NT2/D1 (cell line): ENCODE data around the gene CROCC2.

Experiments
- SUZ12 ChIP-seq: IDR thresholded peaks from 2 replicates; pipeline ENCODE4 v1.6.1; 2011; ENCODE audit not compliant: insufficient read length, insufficient read depth; ENCODE audit errors: extremely low read depth
- YY1 ChIP-seq: IDR thresholded peaks from 2 replicates; pipeline ENCODE4 v1.6.1; 2011; ENCODE audit not compliant: insufficient read length, insufficient read depth

GRCh38 chr2:240912878-240913809, 7.0 kb downstream of the CROCC2 start:
- no peak for TF ChIP-seq YY1
- no peak for TF ChIP-seq SUZ12
